ENCODE measurements around the gene DNMT3A.

DNA sequence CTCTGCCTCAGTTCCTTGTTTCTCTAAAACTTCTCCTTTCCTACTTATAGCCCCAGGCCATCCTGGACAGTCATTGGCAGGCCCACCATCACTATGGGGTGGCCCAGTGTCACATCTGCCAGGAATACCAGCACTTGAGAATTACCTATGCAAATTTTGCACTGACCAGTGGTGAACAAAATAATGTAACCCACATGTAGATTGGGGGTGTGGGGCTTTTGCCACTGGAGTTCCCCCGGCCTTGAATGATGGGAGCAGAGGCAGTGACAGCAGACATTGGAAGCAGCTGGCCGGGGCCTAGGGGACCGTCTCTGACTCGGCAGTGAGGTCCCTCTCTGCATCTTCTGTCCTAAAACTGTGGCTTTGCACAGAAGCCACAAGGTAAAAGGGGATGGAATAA is 24.9 kb upstream of the DNMT3A start:
- TF ChIP-seq POLR2A (IDR thresholded peaks at IDR 0.05; ENCODE audit: low read length) (no peak), GATA1 (IDR thresholded peaks at IDR 0.05; ENCODE audit: low read depth, low read length) (no peak)
